Transverse colon (tissue), 4 donors: ENCODE results near the gene SEMA3C. TPM values are rescaled to one million over a fixed set of nuclear protein-coding genes. Genes with fewer than 3 reads are reported as not detected.

Experiments
- DNase-seq: peaks from one replicate; pipeline ENCODE4 v3.0.0-alpha.2; 2019
- H3K27ac ChIP-seq, 4 donors: fragments of 200-600 bp; sonication (generic); 2 replicates each; pipeline ENCODE4 v1.5.1; 2016 to 2018; ENCODE audit warnings: inconsistent platforms in 4 of 4
- H3K27me3 ChIP-seq: fragments of 200-600 bp; sonication (generic); 2 replicates; pipeline ENCODE4 v1.5.1; 2017; ENCODE audit warnings: inconsistent platforms
- H3K36me3 ChIP-seq, 4 donors: fragments of 200-600 bp; sonication (generic); 2 replicates each; pipeline ENCODE4 v1.5.1; 2017 to 2019; ENCODE audit warnings: inconsistent platforms in 4 of 4
- H3K4me1 ChIP-seq, 4 donors: fragments of 200-600 bp; sonication (generic); 2 replicates each; pipeline ENCODE4 v1.5.1; 2017 to 2020; ENCODE audit warnings: inconsistent platforms in 4 of 4
- H3K4me3 ChIP-seq, 4 donors: fragments of 200-600 bp; sonication (generic); 1 replicate in 1 of 4; 2 replicates in 3 of 4; pipeline versions ENCODE4 v1.5.1 to v1.6.1; 2017 to 2019; ENCODE audit warnings: inconsistent platforms in 4 of 4
- H3K9me3 ChIP-seq, 2 donors: fragments of 200-600 bp; sonication (generic); 2 replicates each; pipeline ENCODE4 v1.5.1; 2017 to 2019; ENCODE audit warnings: inconsistent platforms in 2 of 2
- CTCF ChIP-seq, 5 experiments: fragments of 200-600 bp in 3 of 5; fragments of 450-650 bp in 2 of 5; sonication (generic) in 3 of 5; IDR thresholded peaks; 1 replicate in 2 of 5; 2 replicates in 3 of 5; pipeline ENCODE4 v1.5.1; 2016 to 2017; ENCODE audit warnings: antibody characterized with exemption in 5 of 5, inconsistent platforms in 3 of 5, mild to moderate bottlenecking in 2 of 5, moderate library complexity in 1 of 5
- EP300 ChIP-seq: sonication (generic); formaldehyde crosslinking; IDR thresholded peaks from one replicate; pipeline ENCODE4 v1.6.1; 2017; ENCODE audit warnings: antibody characterized with exemption, low read depth
- POLR2A ChIP-seq: fragments of 450-650 bp; IDR thresholded peaks from one replicate; pipeline ENCODE4 v1.6.1; 2016; ENCODE audit warnings: antibody characterized with exemption, mild to moderate bottlenecking, moderate library complexity
- POLR2AphosphoS5 ChIP-seq, 3 donors: sonication (generic); formaldehyde crosslinking; IDR thresholded peaks; one replicate each; pipeline ENCODE4 v1.6.1; 2016; ENCODE audit warnings: antibody characterized with exemption in 3 of 3
- WGBS, 2 donors: methylation state at CpG; one replicate each; pipeline ENCODE4 v1.1.5; 2018; ENCODE audit warnings: low coverage in 1 of 2; 5-methylcytosine and 5-hydroxymethylcytosine counted together
- in situ Hi-C, 4 donors: fragments of 200-750 bp; cut with MboI; loops; one replicate each; pipeline versions ENCODE4 v1.15.0 to v1.15.1; 2017; ENCODE audit warnings: low sequenced_read_pairs in 3 of 4, low pct_ligation_motif_present in 1 of 4, low pct_unique_long_range_greater_than_20kb in 1 of 4
- intact Hi-C: fragments of 100-400 bp; cut with DNase I; formaldehyde crosslinking; loops from one replicate; pipeline ENCODE4 v1.15.1; 2023; ENCODE audit warnings: low total_unique reads
- total RNA-seq, 4 donors: library from RNA; depleted of rRNA; stranded (reverse); fragments of >200 nt; gene quantifications; one replicate each; pipeline ENCODE4 v1.1.0, GENCODE V29; 2016

The SEMA3C gene
- total RNA-seq, 4 donors from 2014 or later, result 34.0 to 83.8 (median 79.9) TPM

DNA sequence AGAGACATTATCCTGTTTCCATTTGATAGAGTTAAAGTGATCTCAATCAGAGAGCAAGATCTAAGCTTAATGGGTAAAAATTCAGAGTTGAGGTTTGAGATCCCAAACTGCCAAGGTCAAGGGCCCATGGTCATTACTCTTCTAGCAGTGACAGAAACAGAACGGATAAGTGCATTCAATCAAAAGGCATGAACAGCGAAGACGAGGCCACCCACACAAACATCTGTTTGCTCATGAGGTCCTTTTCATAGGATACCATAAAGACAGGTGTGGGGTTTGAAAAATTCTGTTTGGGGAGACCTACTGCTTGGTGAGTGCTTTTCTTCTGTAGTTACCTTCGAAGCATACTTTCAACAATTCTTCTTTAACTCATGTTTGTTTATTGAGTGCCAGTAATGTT is 58.3 kb downstream of the SEMA3C start:
- H3K27ac ChIP-seq, result peak overlapping the region in 3 of 4 donors; percentile 56 to 76 (median 66)

DNA sequence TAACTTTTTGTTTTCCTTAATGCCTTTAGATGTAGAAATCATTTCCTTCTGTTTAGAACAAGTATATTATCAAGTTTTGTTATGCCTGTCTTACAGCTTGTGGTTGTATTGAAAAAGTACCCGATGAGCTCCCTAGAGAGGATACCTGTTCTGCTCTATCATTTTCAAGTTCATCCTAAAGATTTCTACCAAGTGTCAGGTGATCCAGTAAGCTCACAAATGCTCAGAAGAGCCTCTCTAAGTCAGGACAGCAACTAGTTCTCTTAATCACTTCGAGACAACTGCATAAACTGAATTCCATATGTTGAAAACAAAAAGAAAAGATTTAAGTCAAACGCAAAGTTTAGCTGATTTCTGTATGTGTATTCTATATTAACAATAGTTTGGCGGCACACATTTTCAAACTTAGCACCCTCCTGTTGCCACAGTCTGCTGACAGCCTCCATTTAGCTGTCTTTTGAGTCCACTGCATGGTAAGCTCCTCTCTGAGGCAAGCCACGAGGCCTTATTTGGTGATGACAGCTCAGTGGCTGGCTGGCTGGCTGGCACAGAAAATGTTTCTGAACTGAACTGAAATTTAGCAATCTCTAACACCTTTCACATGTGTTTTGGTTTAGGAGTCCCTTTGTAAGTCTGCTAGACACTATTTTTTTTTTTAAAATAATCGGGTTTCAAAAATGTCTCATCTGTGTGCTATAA is 59.4 kb downstream of the SEMA3C start:
- peak; percentile 26 for DNase-seq
- H3K4me3 ChIP-seq, result no peak overlapping the region
- peaks cover 0 to 21% (median 14%) of the 10 kb centered on the region in 4 donors for H3K4me1 ChIP-seq
- H3K27me3 ChIP-seq, result no peaks in the 10 kb centered on the region
- no peak for TF ChIP-seq CTCF (IDR thresholded peaks at IDR 0.05)
- H3K9me3 ChIP-seq, result no peaks in the 10 kb centered on the region
- H3K27ac ChIP-seq, result peak overlapping the region; percentile 56 to 76 (median 66)
- no peaks in the 10 kb centered on the region for H3K36me3 ChIP-seq
- intact Hi-C loops (no loop called here), in situ Hi-C loops (no loop called here)
- whole genome bisulfite sequencing, 2 donors, result 75 to 81% methylated on average over 5 to 6 of the region's 6 CpGs

More for the DNA sequence above, 58.3 kb downstream of the SEMA3C start:
- Histone ChIP-seq H3K4me3 (no peak overlapping the region), H3K36me3 (no peaks in the 10 kb centered on the region), H3K9me3 (no peaks in the 10 kb centered on the region), H3K4me1 (peaks cover 0 to 21% (median 14%) of the 10 kb centered on the region in 4 donors), H3K27me3 (no peaks in the 10 kb centered on the region)
- TF ChIP-seq CTCF (IDR thresholded peaks at IDR 0.05) (no peak), POLR2AphosphoS5 (IDR thresholded peaks at IDR 0.05) (no peak), POLR2A (no peak)
- WGBS, 2 donors, result 71 to 77% methylated on average over 4 of the region's 4 CpGs
- in situ Hi-C loops (no loop called here), intact Hi-C loops (no loop called here)
- no peak for DNase-seq

GRCh38 chr7:80858141-80858903 is 60.5 kb downstream of the SEMA3C start:
- Histone ChIP-seq H3K36me3 (no peaks in the 10 kb centered on the region), H3K4me3 (no peak overlapping the region), H3K27ac (peak overlapping the region; percentile 56 to 76 (median 66)), H3K4me1 (peaks cover 0 to 21% (median 14%) of the 10 kb centered on the region in 4 donors), H3K9me3 (no peaks in the 10 kb centered on the region), H3K27me3 (no peaks in the 10 kb centered on the region)
- WGBS, 2 donors, result 38 to 52% methylated on average over 3 of the region's 3 CpGs
- TF ChIP-seq CTCF (IDR thresholded peaks at IDR 0.05) (no peak), POLR2A (no peak), EP300 (no peak), POLR2AphosphoS5 (IDR thresholded peaks at IDR 0.05) (no peak)
- DNase-seq, result no peak
- in situ Hi-C loops (no loop called here), intact Hi-C loops (no loop called here)

DNA sequence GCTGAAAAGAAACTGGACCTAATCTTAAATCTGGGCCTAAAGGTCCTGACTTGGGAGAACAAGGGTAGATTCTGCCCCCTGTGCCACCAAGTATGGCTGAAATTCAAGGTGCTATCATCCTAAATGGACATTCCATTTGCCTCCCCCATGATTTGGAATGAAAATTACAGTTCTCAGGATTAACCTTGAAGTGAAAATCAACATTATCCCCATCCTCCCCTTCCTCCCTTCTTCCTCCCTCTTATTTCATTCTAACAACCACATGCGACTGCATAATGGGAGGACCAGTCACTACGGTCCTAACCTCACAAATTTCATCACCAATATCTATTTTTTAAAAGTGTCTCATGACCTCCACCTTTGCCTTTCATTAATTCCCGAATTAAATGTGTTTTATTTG is 62.1 kb downstream of the SEMA3C start:
- intact Hi-C loops, result no loop called here
- no peak for TF ChIP-seq POLR2AphosphoS5 (IDR thresholded peaks at IDR 0.05)
- no peak for TF ChIP-seq CTCF (IDR thresholded peaks at IDR 0.05)
- TF ChIP-seq POLR2A, result no peak
- no peak for TF ChIP-seq EP300
- Histone ChIP-seq H3K36me3 (no peaks in the 10 kb centered on the region), H3K9me3 (no peaks in the 10 kb centered on the region), H3K27ac (peak overlapping the region in 2 of 4 donors; percentile 56 to 76), H3K27me3 (no peaks in the 10 kb centered on the region), H3K4me3 (no peak overlapping the region), H3K4me1 (peaks cover 0 to 21% (median 14%) of the 10 kb centered on the region in 4 donors)
- WGBS, 2 donors, result 86 to 100% methylated on average over 2 to 3 of the region's 3 CpGs
- in situ Hi-C loops, result no loop called here
- no peak for DNase-seq
